ENCODE measurements around the gene NUMBL. TPM values are rescaled to one million over a fixed set of nuclear protein-coding genes. Genes with fewer than 3 reads are reported as not detected.

Gene NUMBL
- total and polyA plus RNA-seq, 2 of the 13 experiments (the other 11 are each of a cell fraction or from before 2014, with no cell fraction given) = 0.49 to 2.3 TPM

DNA sequence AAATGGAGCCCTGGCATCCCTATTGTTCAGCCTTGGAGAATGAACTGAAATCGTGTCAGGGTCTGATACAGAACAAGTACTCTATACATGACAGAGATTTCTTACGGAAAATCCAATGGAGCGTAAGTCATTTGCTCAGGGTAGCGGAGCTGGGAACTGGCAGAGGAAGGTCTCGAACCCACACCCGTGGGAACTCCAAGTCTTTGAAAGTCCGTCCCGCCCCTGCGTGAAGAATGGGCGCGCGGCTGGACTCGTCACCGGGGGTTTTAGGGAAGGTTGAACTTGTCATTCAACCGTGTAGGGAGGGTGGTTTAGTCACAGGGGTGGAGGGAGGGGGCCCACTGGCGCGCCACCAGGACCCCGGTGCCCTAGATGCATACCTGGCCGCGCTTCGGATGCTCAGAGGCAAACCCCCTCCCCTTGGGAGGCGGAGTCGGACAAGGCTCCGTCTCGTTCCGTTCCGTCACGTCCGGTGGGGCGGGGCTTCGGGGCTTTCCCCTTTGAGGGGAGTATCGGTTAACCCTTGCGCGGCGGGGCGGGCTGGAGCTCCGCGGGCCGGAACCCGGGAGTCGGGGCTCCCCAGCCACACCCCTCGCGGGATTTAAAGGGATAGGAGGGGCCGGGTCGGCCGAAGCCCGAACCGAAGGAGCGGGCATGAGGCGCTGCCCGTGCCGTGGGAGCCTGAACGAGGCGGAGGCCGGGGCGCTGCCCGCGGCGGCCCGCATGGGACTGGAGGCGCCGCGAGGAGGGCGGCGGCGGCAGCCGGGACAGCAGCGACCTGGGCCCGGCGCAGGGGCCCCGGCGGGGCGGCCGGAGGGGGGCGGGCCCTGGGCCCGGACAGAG lies 26.3 kb upstream of the NUMBL start, which contains the start of the genes COQ8B and ITPKC (continued):
- no peak for TF ChIP-seq DMTF1 (CRISPR knock-in tag; IDR thresholded peaks at IDR 0.05)
- TF ChIP-seq ATRX (CRISPR knock-in tag; IDR thresholded peaks at IDR 0.05; ENCODE audit: borderline replicate concordance) = no peak
- TF ChIP-seq KLF16 (CRISPR knock-in tag; IDR thresholded peaks at IDR 0.05) = peak in 1 of 2 experiments; percentile 59; a peak in 1 of 4 replicates
- no peak; the same call in none of the 2 replicates for TF ChIP-seq SIN3A (IDR thresholded peaks at IDR 0.05; ENCODE audit: borderline replicate concordance, low read depth, low read length)
- no peak for TF ChIP-seq SYNCRIP (IDR thresholded peaks at IDR 0.05; ENCODE audit: insufficient read depth, low read depth, low read length)
- TF ChIP-seq THAP8 (CRISPR knock-in tag; IDR thresholded peaks at IDR 0.05; ENCODE audit: borderline replicate concordance) = no peak
- 0 out of 2 replicates have a peak, but pooled peaks have one; percentile 47 for TF ChIP-seq ZNF367 (CRISPR knock-in tag; IDR thresholded peaks at IDR 0.05; ENCODE audit: borderline replicate concordance)
- no peak for TF ChIP-seq ZBTB14 (CRISPR knock-in tag; IDR thresholded peaks at IDR 0.05)
- TF ChIP-seq FIP1L1 (IDR thresholded peaks at IDR 0.05; ENCODE audit: borderline replicate concordance, insufficient read depth, low read depth, low read length) = no peak
- TF ChIP-seq SP4 (CRISPR knock-in tag; IDR thresholded peaks at IDR 0.05) = peak; percentile 79
- TF ChIP-seq POLR2AphosphoS2 (IDR thresholded peaks at IDR 0.05; ENCODE audit: low read depth, low read length) = no peak
- no peak for TF ChIP-seq ZNF746 (CRISPR knock-in tag; IDR thresholded peaks at IDR 0.05)
- TF ChIP-seq STAG1 (CRISPR knock-in tag; IDR thresholded peaks at IDR 0.05) = no peak
- TF ChIP-seq CBX1 (IDR thresholded peaks at IDR 0.05; ENCODE audit: low read depth) = no peak
- TF ChIP-seq ZBTB1 (CRISPR knock-in tag; IDR thresholded peaks at IDR 0.05; ENCODE audit: borderline replicate concordance) = no peak
- no peak for TF ChIP-seq ZZZ3 (CRISPR knock-in tag; IDR thresholded peaks at IDR 0.05; ENCODE audit: borderline replicate concordance)
- no peak for TF ChIP-seq SNAPC2 (CRISPR knock-in tag; IDR thresholded peaks at IDR 0.05)
- peak; percentile 56; the same call in 1 of the 2 replicates for TF ChIP-seq ZNF777 (CRISPR knock-in tag; IDR thresholded peaks at IDR 0.05)
- TF ChIP-seq PLRG1 (conservative IDR thresholded peaks at IDR 0.05) = no peak
- peak; percentile 56; the same call in 1 of the 2 replicates for TF ChIP-seq ERF (CRISPR knock-in tag; IDR thresholded peaks at IDR 0.05)
- peak; percentile 57; the same call in 1 of the 2 replicates for TF ChIP-seq HOXA5 (CRISPR knock-in tag; IDR thresholded peaks at IDR 0.05)
- TF ChIP-seq ZNF501 (CRISPR knock-in tag; IDR thresholded peaks at IDR 0.05) = 0 out of 2 replicates have a peak, but pooled peaks have one; percentile 33
- no peak for TF ChIP-seq FOSL1 (CRISPR knock-in tag; IDR thresholded peaks at IDR 0.05; ENCODE audit: borderline replicate concordance)
- no peak for TF ChIP-seq CENPX (CRISPR knock-in tag; IDR thresholded peaks at IDR 0.05)
- TF ChIP-seq NFE2L2 (IDR thresholded peaks at IDR 0.05; ENCODE audit: low read length) = no peak
- TF ChIP-seq, protein P1, sequence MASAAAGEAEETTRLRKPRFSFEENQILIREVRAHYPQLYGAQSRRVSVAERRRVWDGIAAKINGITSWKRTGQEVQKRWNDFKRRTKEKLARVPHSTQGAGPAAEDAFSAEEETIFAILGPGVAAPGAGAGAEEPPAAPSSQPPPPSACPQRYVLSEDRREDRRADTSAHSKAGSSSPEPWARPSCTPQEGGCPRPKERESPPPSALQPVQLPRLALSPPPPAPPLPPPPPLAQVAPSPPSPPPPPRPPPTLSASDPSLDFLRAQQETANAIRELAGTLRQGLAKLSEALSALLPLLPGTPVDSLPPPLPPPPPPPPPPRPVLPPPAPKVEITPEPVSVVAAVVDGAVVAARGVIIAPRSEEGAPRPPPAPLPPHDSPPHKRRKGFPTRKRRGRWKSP (CRISPR knock-in tag; IDR thresholded peaks at IDR 0.05) = peak; percentile 62; the same call in 1 of the 2 replicates

Measured in HepG2 (cell line).